NCI-H82 (cell line): ENCODE results near the gene C11orf65.
"Not testable (repeated sequence)": the region's sequence is repeated elsewhere in the genome, so short reads cannot be mapped to it uniquely, and the experiment has no call there.

Source experiments
- DNase-seq: peaks from one replicate; lab custom pipeline; 2025; lab: John Stamatoyannopoulos, UW

C11orf65 gene

DNA sequence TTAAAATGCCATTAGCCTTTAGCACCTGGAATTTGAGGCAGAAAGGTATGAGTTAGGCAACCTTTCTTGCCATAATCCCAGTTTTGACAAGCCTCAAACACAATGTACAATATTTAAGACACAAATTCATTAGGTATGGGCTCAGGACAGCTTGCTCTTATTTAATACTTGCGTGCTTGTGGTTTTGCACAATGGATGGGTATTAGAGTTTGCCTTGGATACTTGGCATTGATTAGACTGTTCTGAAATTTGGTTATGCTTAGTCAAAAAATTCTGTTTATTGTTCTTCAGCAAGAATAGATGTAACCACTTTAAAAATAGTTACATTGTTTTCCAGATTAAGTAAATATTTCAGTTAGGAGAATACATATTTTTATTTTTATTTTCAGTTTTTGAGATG lies 5.4 kb upstream of the C11orf65 start:
- no peak for DNase-seq

DNA sequence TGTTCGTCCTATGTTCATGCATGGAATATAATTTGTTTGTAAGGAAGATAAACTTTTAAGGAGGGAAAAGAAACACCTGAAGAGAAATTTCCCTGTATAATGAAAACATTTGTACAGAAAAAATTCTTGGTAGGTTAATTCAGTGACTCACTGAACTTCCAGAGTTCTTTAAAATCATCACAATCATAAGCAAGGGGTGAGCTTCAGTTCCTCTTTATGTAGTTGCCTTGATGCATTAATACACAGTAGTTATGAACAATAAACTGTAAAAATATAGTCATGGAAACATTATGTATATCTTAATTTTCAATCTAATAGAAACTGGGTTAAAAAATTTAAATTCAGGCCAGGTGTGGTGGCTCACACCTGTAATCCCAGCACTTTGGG lies 1.1 kb upstream of the C11orf65 start:
- no peak for DNase-seq

DNA sequence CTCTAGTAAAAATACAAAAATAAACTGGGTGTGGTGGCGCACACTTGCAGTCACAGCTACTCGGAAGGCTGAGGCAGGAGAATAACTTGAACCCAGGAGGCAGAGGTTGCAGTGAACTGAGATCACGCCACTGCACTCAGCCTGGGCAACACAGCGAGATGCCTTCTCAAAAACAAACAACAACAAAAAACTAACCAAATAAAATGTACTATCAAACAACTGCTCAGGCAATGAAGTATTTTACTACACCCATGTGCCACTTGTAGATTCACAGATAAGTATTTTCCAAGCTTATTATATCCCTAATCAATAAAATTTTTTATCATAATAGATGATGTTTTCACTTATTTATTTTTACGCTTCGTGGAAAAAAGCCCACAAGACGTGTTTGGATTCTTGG lies 924 bp downstream of the C11orf65 start:
- DNase-seq = no peak

DNA sequence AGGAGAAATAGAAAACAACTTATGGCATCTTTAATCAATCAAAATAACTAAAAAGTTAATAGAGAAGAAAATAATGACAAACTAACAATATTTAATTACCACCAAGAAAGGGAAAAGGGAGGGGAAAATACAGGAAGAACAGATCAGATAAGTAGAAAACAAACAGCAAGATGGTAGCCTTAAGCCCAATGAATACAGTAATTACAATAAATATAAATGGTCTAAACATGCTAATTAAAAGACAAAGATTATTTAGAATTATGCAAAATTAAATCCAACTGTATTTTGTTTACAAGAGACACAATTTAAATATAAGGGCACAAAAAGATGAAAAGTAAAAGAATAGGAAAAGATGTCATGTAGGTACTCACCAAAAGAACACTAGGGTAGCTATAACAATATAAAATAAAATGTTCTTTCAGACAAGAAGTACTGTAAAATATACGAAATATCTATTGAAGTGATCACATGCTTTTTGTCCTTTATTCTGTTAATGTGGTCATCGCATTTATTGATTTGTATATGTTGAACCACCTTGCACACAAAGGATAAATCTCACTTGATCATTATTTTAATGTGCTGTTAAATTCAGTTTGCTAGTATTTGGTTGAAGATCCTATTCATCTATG lies 14.0 kb downstream of the C11orf65 start:
- DNase-seq = no peak

DNA sequence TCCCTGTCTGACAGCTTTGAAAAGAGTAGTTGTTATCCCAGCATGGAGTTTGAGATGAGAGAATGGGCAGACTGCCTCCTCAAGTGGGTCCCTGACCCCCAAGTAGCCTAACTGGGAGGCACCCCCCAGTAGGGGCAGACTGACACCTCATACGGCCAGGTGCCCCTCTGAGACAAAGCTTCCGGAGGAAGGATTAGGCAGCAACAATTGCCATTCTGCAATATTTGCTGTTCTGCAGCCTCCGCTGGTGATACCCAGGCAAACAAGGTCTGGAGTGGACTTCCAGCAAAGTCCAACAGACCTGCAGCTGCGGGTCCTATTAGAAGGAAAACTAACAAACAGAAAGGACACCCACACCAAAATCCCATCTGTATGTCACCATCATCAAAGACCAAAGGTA lies 25.9 kb downstream of the C11orf65 start:
- not testable (repeated sequence) for DNase-seq

DNA sequence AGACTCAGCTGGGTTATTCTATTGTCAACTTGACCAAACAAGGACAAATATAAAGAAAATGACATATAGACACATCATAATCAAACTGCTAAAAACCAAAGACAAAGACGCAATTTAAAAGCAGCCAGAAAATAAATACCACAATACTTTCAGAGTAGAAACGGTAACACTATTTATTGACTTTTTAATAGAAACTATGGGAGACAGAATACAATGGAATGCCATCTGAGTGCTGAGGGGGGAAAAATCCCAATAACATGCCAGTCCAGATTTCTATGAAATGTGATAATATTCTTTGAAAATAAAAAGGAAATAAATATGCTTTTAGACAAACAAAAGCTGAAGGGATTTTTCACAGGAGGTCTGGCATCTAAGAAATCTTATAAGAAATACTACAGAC lies 30.7 kb downstream of the C11orf65 start:
- no peak for DNase-seq

GRCh38 chr11:108435066-108435465 lies 32.3 kb downstream of the C11orf65 start:
- DNase-seq = no peak

- no peak for DNase-seq
These were observed 34.5 kb downstream of the C11orf65 start for GRCh38 chr11:108432783-108433182.

DNA sequence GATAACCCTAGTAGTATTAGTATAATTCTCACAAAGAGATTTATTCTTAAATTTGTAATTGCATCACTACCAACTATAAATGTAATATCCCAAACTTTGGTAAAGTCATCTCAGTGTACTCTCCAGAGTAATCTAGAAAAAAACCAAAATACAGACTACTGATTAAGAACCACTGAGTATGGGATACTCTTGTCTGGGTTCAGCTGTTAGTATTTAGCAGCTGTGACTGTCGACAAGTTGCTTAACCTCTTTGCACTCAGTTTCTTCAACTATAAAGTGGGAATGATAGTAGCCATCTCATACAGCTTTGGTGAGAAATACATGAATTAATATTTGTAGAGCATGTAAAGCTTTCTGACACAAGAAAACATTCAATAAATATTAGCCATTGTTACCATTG lies 35.3 kb downstream of the C11orf65 start:
- DNase-seq = no peak

DNA sequence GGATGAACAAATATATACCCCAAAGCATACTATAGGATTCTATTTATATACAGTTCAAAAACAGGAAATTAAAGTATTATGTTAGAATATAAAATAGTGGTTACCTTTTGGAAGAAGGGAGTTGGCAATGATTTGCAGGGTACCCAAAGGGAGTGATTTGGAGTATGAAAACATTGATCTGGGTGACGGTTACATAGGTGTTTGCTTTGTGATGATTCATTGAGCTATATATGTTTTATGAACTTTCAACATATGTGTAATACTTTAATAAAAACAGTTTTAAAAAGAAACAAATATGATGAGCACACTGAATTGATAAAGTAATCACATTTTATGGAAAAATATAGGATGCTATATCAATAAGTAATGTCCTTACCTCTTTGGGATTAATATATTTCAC lies 36.0 kb downstream of the C11orf65 start:
- no peak for DNase-seq

- DNase-seq = peak; percentile 65
These were observed 49.8 kb downstream of the C11orf65 start for GRCh38 chr11:108417551-108417950.

DNA sequence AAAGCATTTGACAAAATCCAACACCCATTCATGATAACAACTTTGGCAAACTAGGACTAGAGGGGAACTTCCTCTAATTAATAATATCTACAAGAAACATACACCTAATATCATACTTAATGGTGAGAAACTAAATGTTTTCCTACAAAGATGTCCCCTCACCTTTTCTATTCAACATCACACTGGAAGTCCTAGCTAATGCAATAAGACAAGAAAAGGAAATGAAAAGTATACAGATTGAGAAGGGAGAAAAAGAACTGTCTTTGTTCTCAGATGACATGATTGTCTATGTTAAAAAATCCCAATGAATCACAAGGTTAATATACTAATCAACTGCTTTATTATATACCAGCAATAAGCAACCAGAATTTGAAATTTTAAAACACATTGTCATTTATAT lies 52.4 kb downstream of the C11orf65 start:
- no peak for DNase-seq

DNA sequence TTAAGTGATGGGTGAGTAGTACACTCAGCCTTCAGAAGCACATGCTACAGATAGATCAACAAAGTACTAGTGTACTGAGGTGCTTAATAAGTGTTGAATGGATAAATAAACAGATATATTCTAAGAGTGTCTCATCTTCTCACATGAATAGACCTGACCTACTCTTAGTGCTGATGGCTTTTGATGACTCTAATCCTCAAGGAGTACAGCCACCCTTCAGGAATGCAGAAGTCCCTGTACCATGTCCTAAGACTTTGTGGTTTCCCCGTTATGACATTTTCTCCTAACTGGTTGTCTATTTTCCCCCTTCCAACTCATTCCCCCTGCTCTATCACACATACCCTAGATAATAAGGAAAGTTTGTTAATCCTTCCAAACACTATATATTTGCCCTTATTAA lies 61.6 kb downstream of the C11orf65 start:
- DNase-seq = no peak

- DNase-seq = no peak
These were observed 64.3 kb downstream of the C11orf65 start for GRCh38 chr11:108403052-108403451.

- no peak for DNase-seq
These were observed 65.1 kb downstream of the C11orf65 start for GRCh38 chr11:108402241-108402640.

DNA sequence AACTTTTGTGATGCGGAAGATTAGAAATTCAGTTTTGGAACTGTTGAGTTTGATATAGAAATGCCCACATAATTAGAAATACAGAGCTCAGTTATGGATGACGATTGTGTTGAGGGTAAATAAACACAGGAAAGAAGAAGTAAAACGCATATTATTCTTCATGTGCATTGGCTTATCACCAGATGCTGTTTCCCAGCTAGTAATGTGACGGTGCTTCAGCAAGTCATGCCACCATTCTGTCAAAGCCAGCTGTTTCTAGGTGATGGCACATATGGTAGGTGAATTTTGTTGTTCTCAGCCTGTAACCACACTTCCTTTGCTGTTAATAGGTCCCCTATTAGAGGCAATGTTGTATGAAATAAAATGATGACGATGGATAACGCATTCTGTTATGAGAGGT lies 68.9 kb downstream of the C11orf65 start:
- no peak for DNase-seq

- not testable (repeated sequence) for DNase-seq
These were observed 70.7 kb downstream of the C11orf65 start for GRCh38 chr11:108396672-108397071.

DNA sequence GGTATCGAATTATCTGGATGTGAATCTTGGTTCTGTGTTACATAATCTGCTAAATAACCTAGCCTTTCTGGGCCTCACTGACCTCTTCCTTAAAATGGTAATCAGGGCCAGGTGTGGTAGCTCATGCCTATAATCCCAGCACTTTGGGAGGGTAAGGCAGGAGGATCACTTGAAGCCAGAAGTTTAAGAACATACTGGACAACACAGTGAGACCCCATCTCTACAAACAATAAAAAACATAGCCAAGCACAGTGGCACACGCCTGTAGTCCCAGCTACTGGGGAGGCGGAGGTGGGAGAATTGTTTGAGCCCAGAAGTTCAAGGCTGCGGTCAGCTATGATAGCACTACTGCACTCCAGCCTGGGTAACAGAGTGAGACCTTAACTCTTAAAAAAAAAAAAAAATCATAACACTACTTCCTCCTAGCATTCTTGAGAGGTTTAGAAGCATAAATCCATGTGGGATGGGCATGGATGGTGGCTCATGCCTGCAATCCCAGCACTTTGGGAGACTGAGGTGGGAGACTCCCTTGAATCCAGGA lies 72.5 kb downstream of the C11orf65 start:
- DNase-seq = no peak

DNA sequence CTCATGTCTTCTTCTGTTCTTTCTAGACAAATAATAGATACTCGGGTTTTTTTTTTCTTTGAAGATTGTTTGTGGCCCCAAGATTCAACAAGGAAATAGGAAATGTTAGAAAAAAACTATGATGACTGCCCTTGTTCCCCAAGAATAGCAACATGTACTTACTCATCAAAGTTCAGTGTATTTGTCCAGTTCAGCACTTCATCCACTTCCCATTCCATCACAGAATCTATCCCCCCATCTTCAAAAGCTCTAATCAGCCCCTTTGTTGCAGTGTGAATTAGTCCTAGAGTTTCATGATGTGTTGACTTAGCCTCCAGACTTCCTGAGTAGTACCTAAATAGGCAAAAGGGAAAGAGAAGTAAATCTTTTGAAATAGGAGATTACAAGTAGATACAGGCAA lies 74.3 kb downstream of the C11orf65 start:
- DNase-seq = no peak

DNA sequence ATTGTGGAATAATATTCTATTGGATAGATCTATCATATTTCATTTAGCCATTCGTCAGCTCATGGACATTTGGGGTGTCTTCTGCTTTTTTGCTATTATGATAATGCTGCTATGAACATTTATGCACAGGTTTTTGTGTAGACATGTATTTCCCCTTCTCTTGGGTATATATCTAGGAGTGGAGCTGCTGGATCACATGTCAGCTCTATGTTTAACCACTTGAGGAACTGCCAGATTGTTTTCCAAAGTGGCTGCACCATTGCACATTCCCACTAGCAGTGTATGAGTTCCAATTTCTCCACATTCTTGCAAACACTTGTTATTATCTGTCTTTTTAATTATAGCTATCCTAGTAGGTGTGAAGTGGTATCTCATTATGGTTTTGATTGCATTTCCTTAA lies 75.0 kb downstream of the C11orf65 start:
- no peak for DNase-seq

DNA sequence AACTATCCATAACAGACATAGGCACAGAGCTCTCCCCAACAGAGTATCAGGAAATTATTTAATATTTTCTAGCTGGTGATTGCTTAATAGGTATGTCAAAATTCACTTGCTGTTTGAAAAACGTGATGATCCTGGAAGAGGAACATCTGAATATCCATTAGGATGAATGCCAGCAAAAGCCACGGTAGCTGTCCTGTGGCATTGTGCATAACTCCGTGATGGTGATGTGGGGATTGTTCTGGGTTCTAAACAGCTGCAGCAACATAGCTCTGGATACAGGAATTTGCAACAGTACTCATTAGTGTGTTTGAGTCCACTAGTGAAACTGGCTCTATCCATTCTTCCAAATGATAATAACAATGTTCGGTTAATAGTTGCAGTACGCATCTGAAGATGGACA lies 78.8 kb downstream of the C11orf65 start:
- no peak for DNase-seq

GRCh38 chr11:108373505-108373904 lies 93.8 kb downstream of the C11orf65 start:
- DNase-seq = not testable (repeated sequence)

DNA sequence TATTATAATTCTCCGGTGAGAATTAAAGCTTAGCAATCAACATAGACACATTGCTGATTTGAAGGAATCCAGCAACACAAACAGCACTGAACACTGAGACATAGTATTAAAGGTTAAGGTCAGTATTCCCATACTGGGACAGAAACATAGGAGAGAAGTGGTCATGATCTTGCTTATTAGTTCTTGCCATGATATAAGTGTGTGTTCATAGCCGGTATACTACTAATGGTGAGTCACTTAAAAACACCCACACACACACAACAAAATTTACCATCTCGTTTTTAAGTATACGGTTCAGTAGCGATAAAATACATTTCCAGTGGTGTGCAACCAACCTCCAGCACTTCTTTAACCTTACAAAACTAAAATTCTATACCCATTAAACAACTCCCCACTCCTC lies 96.3 kb downstream of the C11orf65 start:
- DNase-seq = no peak

- DNase-seq = no peak
These were observed 97.0 kb downstream of the C11orf65 start for GRCh38 chr11:108370315-108370714.
